A673 (cell line): ENCODE results near the gene UHRF1. TPM values are rescaled to one million over a fixed set of nuclear protein-coding genes. Genes with fewer than 3 reads are reported as not detected.

Experiments
- BruUV-seq: library from RNA; stranded (reverse); fragments of 400-500 nt; replicated peaks from 2 replicates; lab custom pipeline; 2021; lab: Mats Ljungman, UMichigan
- CTCF ChIA-PET: fragments of 300-600 bp; sonication (Branson Sonifier 250); formaldehyde crosslinking; loops from one replicate; lab custom pipeline; 2022; ENCODE audit warnings: antibody characterized with exemption; lab: Charles Lee
- POLR2A ChIA-PET: fragments of 300-600 bp; sonication (Branson Sonifier 250); formaldehyde crosslinking; loops from one replicate; lab custom pipeline; 2022; ENCODE audit warnings: antibody characterized with exemption; ENCODE audit not compliant: low non-redundant PET; lab: Charles Lee
- DNase-seq: peaks from one replicate; pipeline ENCODE4 v3.0.0-alpha.2; 2015; ENCODE audit warnings: low spot score
- H3K27ac ChIP-seq: fragments of 200-600 bp; sonication (generic); 2 replicates; pipeline ENCODE4 v1.5.1; 2016; ENCODE audit warnings: mixed run types, low read depth, mild to moderate bottlenecking, mixed read lengths, antibody characterized with exemption, low read length; ENCODE audit not compliant: poor library complexity, severe bottlenecking
- H3K27me3 ChIP-seq: fragments of 200-600 bp; sonication (generic); replicated peaks from 2 replicates; pipeline ENCODE4 v1.6.1; 2017; ENCODE audit warnings: mixed run types, low read depth, mild to moderate bottlenecking, mixed read lengths, antibody characterized with exemption, low read length; ENCODE audit not compliant: insufficient read depth, poor library complexity
- H3K36me3 ChIP-seq: fragments of 200-600 bp; sonication (generic); 2 replicates; pipeline ENCODE4 v1.6.1; 2016; ENCODE audit warnings: mixed run types, mild to moderate bottlenecking, mixed read lengths, antibody characterized with exemption, low read length; ENCODE audit not compliant: insufficient read depth, poor library complexity, severe bottlenecking
- H3K4me1 ChIP-seq: fragments of 200-600 bp; sonication (generic); 2 replicates; pipeline ENCODE4 v1.6.1; 2017; ENCODE audit warnings: mixed run types, mild to moderate bottlenecking, mixed read lengths, antibody characterized with exemption, low read length; ENCODE audit not compliant: insufficient read depth, poor library complexity, severe bottlenecking
- H3K4me3 ChIP-seq: fragments of 200-600 bp; sonication (generic); 2 replicates; pipeline ENCODE4 v1.5.1; 2016; ENCODE audit warnings: low read depth, mixed run types, mild to moderate bottlenecking, mixed read lengths, low read length; ENCODE audit not compliant: poor library complexity, severe bottlenecking
- H3K9me3 ChIP-seq: fragments of 200-600 bp; sonication (generic); 2 replicates; pipeline ENCODE4 v1.6.1; 2016; ENCODE audit warnings: mixed run types, low read depth, mild to moderate bottlenecking, mixed read lengths, antibody characterized with exemption, low read length; ENCODE audit not compliant: poor library complexity, severe bottlenecking
- CTCF ChIP-seq: fragments of 300-800, 200-600 bp; sonication (generic); conservative IDR thresholded peaks from 2 replicates; pipeline ENCODE4 v1.5.1; 2017; ENCODE audit warnings: low read depth, mild to moderate bottlenecking, antibody characterized with exemption, low read length, moderate library complexity, mixed read lengths
- EZH2 ChIP-seq: fragments of 200-600 bp; sonication (generic); IDR thresholded peaks from 2 replicates; pipeline ENCODE4 v1.6.1; 2017; ENCODE audit warnings: borderline replicate concordance, low read depth, mild to moderate bottlenecking, mixed read lengths, antibody characterized with exemption, low read length; ENCODE audit not compliant: poor library complexity, severe bottlenecking
- intact Hi-C: fragments of 100-400 bp; cut with micrococcal nuclease; formaldehyde crosslinking; loops from one replicate; pipeline ENCODE4 v1.10.0; 2022; ENCODE audit not compliant: unreplicated experiment
- total RNA-seq: library from RNA; stranded (reverse); gene quantifications from 2 replicates; pipeline ENCODE4 v1.2.3, GENCODE V29; 2021

The UHRF1 gene
- total RNA-seq, 1 experiment from 2014 or later = 203 TPM

GRCh38 chr19:4908781-4909155, 533 bp upstream of the UHRF1 start:
- ChIA-PET POLR2A (interaction anchor here (0.7 kb wide), 1 partner anchor 132 kb away, joined by 7 read pairs; no protein-coding TSS in a partner anchor), CTCF (interaction anchor here (0.6 kb wide), 1 partner anchor 62 kb away, joined by 3 read pairs; no protein-coding TSS in a partner anchor)
- no peaks in the 10 kb centered on the region for H3K27me3 ChIP-seq
- no peak for DNase-seq
- H3K4me1 ChIP-seq = peaks cover 23% of the 10 kb centered on the region
- H3K4me3 ChIP-seq = no peak overlapping the region
- intact Hi-C loops = no loop called here
- peak overlapping the region; percentile 91 for H3K27ac ChIP-seq
- H3K36me3 ChIP-seq = peaks cover 29% of the 10 kb centered on the region
- no TSS peak for BruUV-seq
- TF ChIP-seq CTCF (no peak), EZH2 (no peak)
- no peaks in the 10 kb centered on the region for H3K9me3 ChIP-seq

GRCh38 chr19:4909897-4910593, 744 bp downstream of the UHRF1 start:
- POLR2A ChIA-PET = no interaction called here
- TF ChIP-seq EZH2 (no peak), CTCF (no peak)
- Histone ChIP-seq H3K4me3 (peak overlapping the region; percentile 62), H3K4me1 (peaks cover 34% of the 10 kb centered on the region), H3K36me3 (peaks cover 42% of the 10 kb centered on the region), H3K27ac (peak overlapping the region; percentile 91), H3K9me3 (no peaks in the 10 kb centered on the region), H3K27me3 (no peaks in the 10 kb centered on the region)
- no TSS peak for BruUV-seq
- CTCF ChIA-PET = interaction anchor here (0.6 kb wide), 1 partner anchor 181 kb away, joined by 3 read pairs; no protein-coding TSS in a partner anchor
- peak; percentile 99 for DNase-seq
- intact Hi-C loops = loop anchor here (2.0 kb wide), 2 partner anchors 37 to 99 kb away; no protein-coding TSS in a partner anchor

GRCh38 chr19:4910594-4911281, 1.4 kb downstream of the UHRF1 start:
- no peaks in the 10 kb centered on the region for H3K27me3 ChIP-seq
- H3K4me3 ChIP-seq = peak overlapping the region; percentile 62
- BruUV-seq = no TSS peak
- H3K9me3 ChIP-seq = no peaks in the 10 kb centered on the region
- POLR2A ChIA-PET = interaction anchor here (0.7 kb wide), 1 partner anchor 408 kb away, joined by 3 read pairs; no protein-coding TSS in a partner anchor
- CTCF ChIA-PET = interaction anchor here (1.7 to 2.3 kb wide), 2 partner anchors 38 to 101 kb away, joined by 13 to 25 read pairs; no protein-coding TSS in a partner anchor
- H3K36me3 ChIP-seq = peaks cover 49% of the 10 kb centered on the region
- TF ChIP-seq EZH2 (no peak), CTCF (no peak)
- H3K27ac ChIP-seq = peak overlapping the region; percentile 91
- peak; percentile 52 for DNase-seq
- H3K4me1 ChIP-seq = peaks cover 40% of the 10 kb centered on the region
- intact Hi-C loops = loop anchor here (2.0 kb wide), 2 partner anchors 38 to 100 kb away; no protein-coding TSS in a partner anchor
